PC-3 (cell line): ENCODE data around the gene ADO.

Source experiments
- CTCF ChIP-seq: fragments of 300-600 bp; sonication (generic); conservative IDR thresholded peaks from 2 replicates; pipeline ENCODE4 v1.5.1; 2017; ENCODE audit warnings: antibody characterized with exemption, low read depth, mild to moderate bottlenecking, low read length
- EZH2 ChIP-seq: fragments of 300-600 bp; sonication (generic); IDR thresholded peaks from one replicate; pipeline ENCODE4 v1.6.1; 2017; ENCODE audit warnings: antibody characterized with exemption, mild to moderate bottlenecking, low read length; ENCODE audit not compliant: unreplicated experiment

GRCh38 chr10:62853710-62854109 lies 49.2 kb downstream of the ADO start:
- TF ChIP-seq CTCF (0 out of 2 replicates have a peak, but pooled peaks have one; percentile 11), EZH2 (no peak)
